ENCODE measurements around the gene TCF12. TPM values are rescaled to one million over a fixed set of nuclear protein-coding genes. Genes with fewer than 3 reads are reported as not detected.

TCF12 gene
- total RNA-seq, 1 experiment from 2014 or later = 102 TPM

GRCh38 chr15:57213862-57214261 lies 295.4 kb downstream of the TCF12 start:
- ATAC-seq (no peak), DNase-seq (ENCODE audit: low read depth, low spot score) (peak; percentile 8)
- CTCF ChIA-PET = interaction anchor here (0.6 to 0.7 kb wide), 2 partner anchors 12 to 303 kb away, joined by 4 to 5 read pairs; no protein-coding TSS in a partner anchor
- BruUV-seq (replicated peaks) = no TSS peak
- in situ Hi-C loops (cut with HindIII; ENCODE audit: low pct_unique_long_range_greater_than_20kb, low sequenced_read_pairs) (no loop called here), intact Hi-C loops (cut with micrococcal nuclease; ENCODE audit: unreplicated experiment) (no loop called here)
- no peaks in the 10 kb centered on the region for H3K36me3 ChIP-seq (ENCODE audit: control insufficient read depth, insufficient read depth, low read length)
- no peak overlapping the region for H3K27ac ChIP-seq (ENCODE audit: low read length)
- no peaks in the 10 kb centered on the region for H3K9me3 ChIP-seq (ENCODE audit: control insufficient read depth, insufficient read depth, low read depth, low read length)
- POLR2A ChIA-PET = interaction anchor here (0.7 kb wide), 1 partner anchor 274 kb away, joined by 3 read pairs; no protein-coding TSS in a partner anchor
- H3K27me3 ChIP-seq (ENCODE audit: control insufficient read depth, insufficient read depth, low read length) = no peaks in the 10 kb centered on the region
- no peak overlapping the region for H3K4me3 ChIP-seq (ENCODE audit: low read depth in 2 of 2, low read length in 2 of 2)
- H3K4me1 ChIP-seq (ENCODE audit: control insufficient read depth, insufficient read depth, low read length) = peaks cover 14% of the 10 kb centered on the region
- TF ChIP-seq SIN3A (IDR thresholded peaks at IDR 0.05; ENCODE audit: borderline replicate concordance, insufficient read depth, low read depth, low read length) = no peak
- no peak for TF ChIP-seq POLR2AphosphoS5 (IDR thresholded peaks at IDR 0.05; ENCODE audit: low read depth, low read length)
- TF ChIP-seq REST (IDR thresholded peaks at IDR 0.05; ENCODE audit: insufficient read depth in 1 of 2, low read depth in 2 of 2, low read length in 1 of 2) = no peak
- peak; percentile 62 for TF ChIP-seq CTCF (IDR thresholded peaks at IDR 0.05)
- TF ChIP-seq TCF7L2 (IDR thresholded peaks at IDR 0.05; ENCODE audit: low read depth, low read length) = no peak

GRCh38 chr15:57215326-57215725 lies 296.9 kb downstream of the TCF12 start:
- H3K4me1 ChIP-seq (ENCODE audit: control insufficient read depth, insufficient read depth, low read length) = peaks cover 14% of the 10 kb centered on the region
- ChIA-PET CTCF (no interaction called here), POLR2A (no interaction called here)
- DNase-seq (ENCODE audit: low read depth, low spot score) (no peak), ATAC-seq (no peak)
- intact Hi-C loops (cut with micrococcal nuclease; ENCODE audit: unreplicated experiment) = no loop called here
- no peak overlapping the region for H3K4me3 ChIP-seq (ENCODE audit: low read depth in 2 of 2, low read length in 2 of 2)
- H3K27me3 ChIP-seq (ENCODE audit: control insufficient read depth, insufficient read depth, low read length) = no peaks in the 10 kb centered on the region
- no TSS peak for BruUV-seq (replicated peaks)
- in situ Hi-C loops (cut with HindIII; ENCODE audit: low pct_unique_long_range_greater_than_20kb, low sequenced_read_pairs) = no loop called here
- H3K9me3 ChIP-seq (ENCODE audit: control insufficient read depth, insufficient read depth, low read depth, low read length) = no peaks in the 10 kb centered on the region
- no peak overlapping the region; the same call in 1 of the 2 replicates for H3K27ac ChIP-seq (ENCODE audit: low read length)
- TF ChIP-seq POLR2AphosphoS5 (IDR thresholded peaks at IDR 0.05; ENCODE audit: low read depth, low read length) (no peak), REST (IDR thresholded peaks at IDR 0.05; ENCODE audit: insufficient read depth in 1 of 2, low read depth in 2 of 2, low read length in 1 of 2) (no peak), TCF7L2 (IDR thresholded peaks at IDR 0.05; ENCODE audit: low read depth, low read length) (no peak), CTCF (IDR thresholded peaks at IDR 0.05) (no peak), SIN3A (IDR thresholded peaks at IDR 0.05; ENCODE audit: borderline replicate concordance, insufficient read depth, low read depth, low read length) (no peak)
- no peaks in the 10 kb centered on the region for H3K36me3 ChIP-seq (ENCODE audit: control insufficient read depth, insufficient read depth, low read length)
